ENCODE results near the gene AP1G1. TPM values are rescaled to one million over a fixed set of nuclear protein-coding genes. Genes with fewer than 3 reads are reported as not detected.

AP1G1 gene
- total and polyA plus RNA-seq, 2 of the 8 experiments (the other 6 are each of a cell fraction or from before 2014, with no cell fraction given), result 43.9 to 68.4 TPM

- no peak overlapping the region for H3K4me2 ChIP-seq (ENCODE audit: insufficient read depth in 1 of 2, low read depth in 2 of 2, low read length in 2 of 2)
- WGBS, 2 experiments (ENCODE audit: extremely low coverage in 1 of 2, insufficient coverage in 1 of 2, insufficient read length in 1 of 2, insufficient replicate concordance in 2 of 2, low coverage in 1 of 2, low lambda C conversion rate in 2 of 2, missing lambda C conversion rate in 1 of 2), result 98% methylated on average over 3 of the region's 3 CpGs; no CpG with 5 or more reads in 1 of the 2 experiments
- H2AFZ ChIP-seq (ENCODE audit: low read length), result no peak overlapping the region
- no peak overlapping the region for H4K5ac ChIP-seq (ENCODE audit: insufficient read length, low read depth, low read length)
- ChIA-PET POLR2A (ENCODE audit: partially characterized antibody) (no interaction called here), CTCF (ENCODE audit: partially characterized antibody) (interaction anchor here (0.6 kb wide), 1 partner anchor 57 kb away, joined by 3 read pairs; no protein-coding TSS in a partner anchor)
- FAIRE-seq, result no peak
- H3K9me3 ChIP-seq (ENCODE audit: insufficient read depth in 2 of 2, low read depth in 1 of 2, low read length in 1 of 2), result no peaks in the 10 kb centered on the region
- no peak overlapping the region for H4K8ac ChIP-seq (ENCODE audit: extremely low read depth, insufficient read depth, low read length)
- H4K91ac ChIP-seq (replicated peaks; ENCODE audit: insufficient read length, low read length), result no peak overlapping the region
- peaks cover 2 to 46% (median 25%) of the 10 kb centered on the region in 4 experiments; a peak in 7 of 8 replicates for H3K36me3 ChIP-seq (ENCODE audit: control insufficient read depth in 2 of 4, insufficient read depth in 4 of 4, low read length in 3 of 4)
- no peak overlapping the region for H2BK15ac ChIP-seq (ENCODE audit: low read length)
- H3K27me3 ChIP-seq (replicated peaks in 1 of 4; ENCODE audit: control insufficient read depth in 3 of 4, extremely low read depth in 1 of 4, insufficient read depth in 3 of 4, low read length in 3 of 4), result no peaks in the 10 kb centered on the region
- H3K14ac ChIP-seq (ENCODE audit: insufficient read length), result no peak overlapping the region
- H3K79me2 ChIP-seq (ENCODE audit: control insufficient read depth in 1 of 2, insufficient read depth in 2 of 2, low read length in 2 of 2), result no peaks in the 10 kb centered on the region
- H2BK12ac ChIP-seq (ENCODE audit: low read depth, low read length), result no peak overlapping the region
- no peak overlapping the region for H3K18ac ChIP-seq (ENCODE audit: extremely low read depth, low read length)
- no peaks in the 10 kb centered on the region for H3K23me2 ChIP-seq (ENCODE audit: low read depth, low read length)
- H3K56ac ChIP-seq (replicated peaks; ENCODE audit: insufficient read length, low read depth, low read length), result no peak overlapping the region
- H2BK20ac ChIP-seq (ENCODE audit: low read length), result no peak overlapping the region
- DNase-seq (ENCODE audit: low read depth in 1 of 2, low spot score in 2 of 2), result no peak
- H3K27ac ChIP-seq (ENCODE audit: low read depth, low read length), result no peak overlapping the region
- H3K23ac ChIP-seq (ENCODE audit: insufficient read length), result no peak overlapping the region
- H2BK120ac ChIP-seq (replicated peaks; ENCODE audit: low read depth, low read length), result no peak overlapping the region
- no peaks in the 10 kb centered on the region; a peak in 1 of 7 replicates for H3K4me1 ChIP-seq (replicated peaks in 1 of 4; ENCODE audit: control insufficient read depth in 3 of 4, insufficient read depth in 4 of 4, low read length in 3 of 4)
- H3K9ac ChIP-seq (replicated peaks in 1 of 4; ENCODE audit: extremely low read depth in 1 of 4, low read depth in 3 of 4, low read length in 3 of 4), result no peak overlapping the region
- no peak overlapping the region for H3K4ac ChIP-seq (replicated peaks; ENCODE audit: insufficient read length, low read depth, low read length)
- H4K20me1 ChIP-seq (replicated peaks in 1 of 2; ENCODE audit: control insufficient read depth in 1 of 2, insufficient read depth in 2 of 2, low read length in 2 of 2), result no peaks in the 10 kb centered on the region
- no peak overlapping the region for H2BK5ac ChIP-seq (ENCODE audit: low read depth, low read length)
- no peaks in the 10 kb centered on the region for H3K79me1 ChIP-seq (ENCODE audit: low read depth, low read length)
- no peak overlapping the region for H3K4me3 ChIP-seq (ENCODE audit: extremely low read depth in 1 of 4, insufficient read depth in 2 of 4, low read depth in 3 of 4, low read length in 4 of 4)
- H2AK5ac ChIP-seq (ENCODE audit: low read depth, low read length), result no peak overlapping the region
- TF ChIP-seq CHD2 (IDR thresholded peaks at IDR 0.05; ENCODE audit: low read length) (no peak), YY1 (IDR thresholded peaks at IDR 0.05; ENCODE audit: low read depth, low read length) (no peak), CBX8 (IDR thresholded peaks at IDR 0.05; ENCODE audit: borderline replicate concordance, low read depth, low read length) (no peak), E2F6 (IDR thresholded peaks at IDR 0.05) (no peak), HDAC2 (IDR thresholded peaks at IDR 0.05; ENCODE audit: borderline replicate concordance in 1 of 2, low read depth in 2 of 2, low read length in 2 of 2) (no peak), NRF1 (IDR thresholded peaks at IDR 0.05; ENCODE audit: low read depth, low read length) (no peak), KDM4A (IDR thresholded peaks at IDR 0.05; ENCODE audit: low read depth, low read length, severe bottlenecking) (no peak), TAF7 (optimal IDR thresholded peaks at IDR 0.05; ENCODE audit: borderline replicate concordance, low read depth, low read length) (no peak), SAP30 (IDR thresholded peaks at IDR 0.05; ENCODE audit: insufficient read depth, insufficient replicate concordance, low read length) (no peak), RXRA (IDR thresholded peaks at IDR 0.05; ENCODE audit: insufficient read depth, low read depth, low read length) (no peak), SRF (IDR thresholded peaks at IDR 0.05; ENCODE audit: low read depth, low read length) (no peak), MAX (IDR thresholded peaks at IDR 0.05) (no peak)
Observed at GRCh38 chr16:71732587-71732986, 76.0 kb downstream of the AP1G1 start.
